Esophagus (tissue), 2 donors: Measurements from ENCODE around the gene CPSF7. TPM values are rescaled to one million over a fixed set of nuclear protein-coding genes. Genes with fewer than 3 reads are reported as not detected.

Experiments used
- H3K27ac ChIP-seq, 2 donors: one replicate each; pipeline ENCODE4 v1.5.1; 2013; ENCODE audit warnings: low read depth in 2 of 2, mild to moderate bottlenecking in 2 of 2, inconsistent platforms in 1 of 2, low read length in 1 of 2, moderate library complexity in 1 of 2
- H3K27me3 ChIP-seq, 2 donors: one replicate each; pipeline ENCODE4 v1.6.1; 2013; ENCODE audit warnings: low read length in 2 of 2, control low read depth in 1 of 2, mild to moderate bottlenecking in 1 of 2; ENCODE audit not compliant: insufficient read depth in 2 of 2, control insufficient read depth in 1 of 2
- H3K36me3 ChIP-seq, 2 donors: one replicate each; pipeline ENCODE4 v1.6.1; 2013; ENCODE audit warnings: low read length in 1 of 2; ENCODE audit not compliant: control insufficient read depth in 2 of 2, insufficient read depth in 2 of 2
- H3K4me1 ChIP-seq, 2 donors: one replicate each; pipeline ENCODE4 v1.6.1; 2013; ENCODE audit warnings: low read length in 1 of 2; ENCODE audit not compliant: control insufficient read depth in 2 of 2, insufficient read depth in 2 of 2
- H3K4me3 ChIP-seq, 2 donors: one replicate each; pipeline ENCODE4 v1.5.1; 2013; ENCODE audit warnings: low read length in 2 of 2, mild to moderate bottlenecking in 2 of 2, low read depth in 1 of 2, moderate library complexity in 1 of 2
- H3K9me3 ChIP-seq, 2 donors: one replicate each; pipeline ENCODE4 v1.6.1; 2013; ENCODE audit warnings: mild to moderate bottlenecking in 2 of 2, low read depth in 1 of 2, low read length in 1 of 2, moderate library complexity in 1 of 2; ENCODE audit not compliant: control insufficient read depth in 2 of 2, insufficient read depth in 1 of 2
- WGBS, 2 donors: extraction: QIAGEN DNeasy Blood & Tissue Kit; methylation state at CpG; one replicate each; pipeline ENCODE4 v1.1.7; 2013; 5-methylcytosine and 5-hydroxymethylcytosine counted together
- polyA plus RNA-seq, 2 donors: library from polyadenylated mRNA; stranded (reverse); fragments of 200-250 nt; gene quantifications; one replicate each; pipeline ENCODE4 v1.2.3, GENCODE V29; 2013
- donor health status: healthy with polysubstance abuse.
- donor health status: Bipolar disorder and iron deficiency.

Gene CPSF7
- polyA plus RNA-seq, 2 donors, result 32.7 to 43.1 TPM

- H3K4me1 ChIP-seq, result peaks cover 0 to 3% of the 10 kb centered on the region in 2 donors
- no peaks in the 10 kb centered on the region for H3K9me3 ChIP-seq
- 0 to 1% methylated on average over 12 of the region's 12 CpGs for WGBS, 2 donors
- H3K36me3 ChIP-seq, result peaks cover 5 to 8% of the 10 kb centered on the region in 2 donors
- peak overlapping the region; percentile 98 to 99 for H3K27ac ChIP-seq
- peak overlapping the region; percentile 69 to 74 for H3K4me3 ChIP-seq
- H3K27me3 ChIP-seq, result no peaks in the 10 kb centered on the region
Observed at GRCh38 chr11:61362542-61362875, 67.3 kb downstream of the CPSF7 start.

GRCh38 chr11:61361741-61362541, 67.8 kb downstream of the CPSF7 start, which contains the start of the genes CYB561A3 and TMEM138:
Gene CYB561A3, minus strand, starts transcription at chr11:61361882. Its CDS starts 5,169 bp downstream, at chr11:61356713.
Gene TMEM138, plus strand, starts transcription at chr11:61362374. Its CDS starts 2,017 bp downstream, at chr11:61364391.
- Histone ChIP-seq H3K36me3 (peaks cover 5 to 8% of the 10 kb centered on the region in 2 donors), H3K27ac (peak within 1 kb of the TSS; percentile 98 to 99), H3K4me1 (peaks cover 0 to 1% of the 10 kb centered on the region in 2 donors), H3K27me3 (no peaks in the 10 kb centered on the region), H3K4me3 (peak within 1 kb of the TSS; percentile 69 to 74), H3K9me3 (no peaks in the 10 kb centered on the region)
- 0% methylated on average over 63 of the region's 63 CpGs for WGBS, 2 donors

GRCh38 chr11:61361237-61361740, 68.5 kb downstream of the CPSF7 start:
- Histone ChIP-seq H3K9me3 (no peaks in the 10 kb centered on the region), H3K36me3 (peaks cover 5 to 11% of the 10 kb centered on the region in 2 donors), H3K27ac (peak overlapping the region; percentile 98 to 99), H3K4me1 (peaks cover 0 to 5% of the 10 kb centered on the region in 2 donors), H3K4me3 (peak overlapping the region; percentile 69 to 74), H3K27me3 (no peaks in the 10 kb centered on the region)
- 2 to 3% methylated on average over 22 of the region's 22 CpGs for WGBS, 2 donors

- Histone ChIP-seq H3K4me3 (no peak overlapping the region), H3K36me3 (peaks cover 0 to 9% of the 10 kb centered on the region in 2 donors), H3K9me3 (no peaks in the 10 kb centered on the region), H3K4me1 (peaks cover 0 to 7% of the 10 kb centered on the region in 2 donors), H3K27ac (no peak overlapping the region), H3K27me3 (no peaks in the 10 kb centered on the region)
- 80 to 85% methylated on average over 6 of the region's 6 CpGs for WGBS, 2 donors
Observed at GRCh38 chr11:61359516-61359915, 70.3 kb downstream of the CPSF7 start.

- peaks cover 0 to 7% of the 10 kb centered on the region in 2 donors for H3K4me1 ChIP-seq
- no peaks in the 10 kb centered on the region for H3K9me3 ChIP-seq
- H3K36me3 ChIP-seq, result peaks cover 0 to 5% of the 10 kb centered on the region in 2 donors
- H3K4me3 ChIP-seq, result no peak overlapping the region
- H3K27ac ChIP-seq, result no peak overlapping the region
- no peaks in the 10 kb centered on the region for H3K27me3 ChIP-seq
- 97 to 98% methylated on average over 11 of the region's 11 CpGs for WGBS, 2 donors
Observed at GRCh38 chr11:61358566-61358965, 71.2 kb downstream of the CPSF7 start.

- Histone ChIP-seq H3K27ac (no peak overlapping the region), H3K27me3 (no peaks in the 10 kb centered on the region), H3K9me3 (no peaks in the 10 kb centered on the region), H3K36me3 (peaks cover 1 to 9% of the 10 kb centered on the region in 2 donors), H3K4me3 (no peak overlapping the region), H3K4me1 (peaks cover 0 to 7% of the 10 kb centered on the region in 2 donors)
- WGBS, 2 donors, result 91 to 98% methylated on average over 6 of the region's 6 CpGs
Observed at GRCh38 chr11:61357894-61358239, 71.9 kb downstream of the CPSF7 start.

- H3K4me1 ChIP-seq, result peaks cover 0 to 7% of the 10 kb centered on the region in 2 donors
- 80 to 85% methylated on average over 9 of the region's 9 CpGs for WGBS, 2 donors
- peaks cover 4 to 9% of the 10 kb centered on the region in 2 donors for H3K36me3 ChIP-seq
- no peaks in the 10 kb centered on the region for H3K27me3 ChIP-seq
- no peak overlapping the region for H3K27ac ChIP-seq
- no peaks in the 10 kb centered on the region for H3K9me3 ChIP-seq
- no peak overlapping the region for H3K4me3 ChIP-seq
Observed at GRCh38 chr11:61357233-61357893, 72.4 kb downstream of the CPSF7 start.

GRCh38 chr11:61356706-61357105, 73.1 kb downstream of the CPSF7 start:
- no peaks in the 10 kb centered on the region for H3K27me3 ChIP-seq
- no peaks in the 10 kb centered on the region for H3K9me3 ChIP-seq
- peaks cover 0 to 7% of the 10 kb centered on the region in 2 donors for H3K4me1 ChIP-seq
- peaks cover 4 to 12% of the 10 kb centered on the region in 2 donors for H3K36me3 ChIP-seq
- H3K4me3 ChIP-seq, result no peak overlapping the region
- H3K27ac ChIP-seq, result no peak overlapping the region
- 56 to 68% methylated on average over 4 of the region's 4 CpGs for WGBS, 2 donors

- H3K4me1 ChIP-seq, result peaks cover 0 to 7% of the 10 kb centered on the region in 2 donors
- 87 to 91% methylated on average over 2 of the region's 2 CpGs for WGBS, 2 donors
- no peak overlapping the region for H3K27ac ChIP-seq
- H3K4me3 ChIP-seq, result no peak overlapping the region
- no peaks in the 10 kb centered on the region for H3K27me3 ChIP-seq
- H3K9me3 ChIP-seq, result no peaks in the 10 kb centered on the region
- H3K36me3 ChIP-seq, result peaks cover 12 to 28% of the 10 kb centered on the region in 2 donors
Observed at GRCh38 chr11:61354208-61354607, 75.6 kb downstream of the CPSF7 start.
